GM12878 (cell line): ENCODE data around the gene GJC1. TPM values are rescaled to one million over a fixed set of nuclear protein-coding genes. Genes with fewer than 3 reads are reported as not detected.

Experiments used
- ATAC-seq: fragments of 200-7000 bp; cut with Tn5 transposase; 3 replicates; pipeline ENCODE4 v1.9.1; 2020; ENCODE audit warnings: mild to moderate bottlenecking, moderate library complexity
- BruUV-seq: library from RNA; stranded (reverse); fragments of 400-500 nt; replicated peaks from 2 replicates; lab custom pipeline; 2021; lab: Mats Ljungman, UMichigan
- CTCF ChIA-PET: fragments of 300-600 bp; sonication (Branson Sonifier 250); formaldehyde crosslinking; extraction: SDS; loops from one replicate; lab custom pipeline; 2021; ENCODE audit warnings: inconsistent platforms; lab: Yijun Ruan, JAX
- POLR2A ChIA-PET: fragments of 350-600 bp; formaldehyde crosslinking; extraction: SDS; loops from one replicate; lab custom pipeline; 2021; ENCODE audit warnings: inconsistent platforms; lab: Charles Lee
- RAD21 ChIA-PET: fragments of 300-600 bp; sonication (Branson Sonifier 250); formaldehyde crosslinking; loops from one replicate; lab custom pipeline; 2023; ENCODE audit warnings: antibody characterized with exemption; ENCODE audit not compliant: unreplicated experiment; lab: Charles Lee
- SMC1A ChIA-PET: fragments of 300-600 bp; sonication (Branson Sonifier 250); formaldehyde crosslinking; loops from one replicate; lab custom pipeline; 2023; ENCODE audit not compliant: unreplicated experiment, uncharacterized antibody; lab: Charles Lee
- DNase-seq: peaks from one replicate; pipeline ENCODE4 v3.0.0-alpha.2; 2011; ENCODE audit warnings: low read depth, low spot score
- FAIRE-seq: peaks from 3 replicates; lab custom pipeline; 2011; peaks lifted over from hg19 to GRCh38; lab: Jason Lieb, UNC
- H2AFZ ChIP-seq: 2 replicates; pipeline ENCODE4 v1.6.0; 2011; ENCODE audit warnings: low read depth, low read length, control low read depth; ENCODE audit not compliant: control insufficient read depth
- H3K27ac ChIP-seq: 2 replicates; pipeline ENCODE4 v1.5.1; 2011; ENCODE audit warnings: control low read depth; ENCODE audit not compliant: control insufficient read depth, insufficient read depth
- H3K27me3 ChIP-seq, 2 experiments: replicated peaks in 1 of 2; 2 replicates each; pipeline versions ENCODE4 v1.6.0 to v1.6.1; 2011; ENCODE audit warnings: low read length in 1 of 2; ENCODE audit not compliant: control insufficient read depth in 2 of 2, insufficient read depth in 2 of 2
- H3K36me3 ChIP-seq, 2 experiments: 2 replicates each; pipeline ENCODE4 v1.5.1; 2011; ENCODE audit warnings: low read length in 1 of 2; ENCODE audit not compliant: control insufficient read depth in 2 of 2, insufficient read depth in 2 of 2
- H3K4me1 ChIP-seq: 2 replicates; pipeline ENCODE4 v1.6.1; 2011; ENCODE audit warnings: mild to moderate bottlenecking, low read length, moderate library complexity, mixed read lengths; ENCODE audit not compliant: control insufficient read depth, insufficient read depth
- H3K4me2 ChIP-seq: 2 replicates; pipeline ENCODE4 v1.6.0; 2011; ENCODE audit warnings: control low read depth; ENCODE audit not compliant: control insufficient read depth, insufficient read depth
- H3K4me3 ChIP-seq: fragments of 200-600 bp; sonication (generic); 2 replicates; pipeline ENCODE4 v1.5.1; 2016
- H3K79me2 ChIP-seq: 2 replicates; pipeline ENCODE4 v1.6.0; 2011; ENCODE audit warnings: low read length; ENCODE audit not compliant: control insufficient read depth, insufficient read depth
- H3K9ac ChIP-seq: 2 replicates; pipeline ENCODE4 v1.8.0; 2011; ENCODE audit warnings: low read length, control low read depth, mixed read lengths; ENCODE audit not compliant: control insufficient read depth, insufficient read depth
- H3K9me3 ChIP-seq: replicated peaks from 3 replicates; pipeline ENCODE4 v1.5.1; 2011; ENCODE audit warnings: mild to moderate bottlenecking, low read length; ENCODE audit not compliant: control insufficient read depth, insufficient read depth
- H4K20me1 ChIP-seq: 2 replicates; pipeline ENCODE4 v1.6.0; 2011; ENCODE audit not compliant: control insufficient read depth, insufficient read depth
- CEBPZ ChIP-seq: fragments of 150-350 bp; IDR thresholded peaks from 2 replicates; pipeline ENCODE4 v1.6.1; 2016; ENCODE audit warnings: low read depth, low read length
- ELK1 ChIP-seq: IDR thresholded peaks from 2 replicates; pipeline ENCODE4 v1.6.1; 2012; ENCODE audit warnings: low read depth, low read length, improper control_type of control experiment
- GABPA ChIP-seq: IDR thresholded peaks from 2 replicates; pipeline ENCODE4 v1.6.1; 2014; ENCODE audit warnings: antibody characterized with exemption, low read depth, mild to moderate bottlenecking, inconsistent platforms
- IRF5 ChIP-seq: fragments of 450-650 bp; IDR thresholded peaks from 2 replicates; pipeline ENCODE4 v1.6.1; 2017; ENCODE audit warnings: borderline replicate concordance
- YY1 ChIP-seq: IDR thresholded peaks from 2 replicates; pipeline ENCODE4 v1.6.1; 2011; ENCODE audit warnings: low read depth, mild to moderate bottlenecking, low read length
- ZBTB11 ChIP-seq: fragments of 450-650 bp; formaldehyde crosslinking; IDR thresholded peaks from 2 replicates; pipeline ENCODE4 v1.5.0; 2022; ENCODE audit warnings: mild to moderate bottlenecking, missing genetic modification characterization
- WGBS: methylation state at CpG from one replicate; pipeline ENCODE4 v1.1.6; 2016; ENCODE audit warnings: low lambda C conversion rate; ENCODE audit not compliant: insufficient replicate concordance, insufficient coverage; ENCODE audit errors: missing lambda C conversion rate; 5-methylcytosine and 5-hydroxymethylcytosine counted together
- in situ Hi-C: fragments of 300-500 bp; cut with MboI; formaldehyde crosslinking; loops from 9 replicates; pipeline ENCODE4 v1.14.3; 2018; ENCODE audit warnings: mixed read lengths
- intact Hi-C: fragments of 100-400 bp; cut with micrococcal nuclease; formaldehyde crosslinking; loops from one replicate; pipeline ENCODE4 v1.14.2; 2022; ENCODE audit not compliant: unreplicated experiment
- polyA plus RNA-seq, 11 experiments: library from polyadenylated mRNA; depleted of rRNA in 4 of 11; unstranded in 6 of 11; stranded (reverse) in 5 of 11; fragments of >200 nt; fragmentation: Nextera tagmentation in 4 of 11; fragmentation: Illumina TruSeq in 1 of 11; extraction: Ambion mirVana in 4 of 11; extraction: Trizol in 1 of 11; gene quantifications; 1 replicate in 1 of 11; 2 replicates in 10 of 11; pipeline versions ENCODE4 v1.2.1 to v1.2.3, GENCODE V29; 2011 to 2016; ENCODE audit warnings: inconsistent platforms in 2 of 11, missing spikeins in 2 of 11, low read depth in 1 of 11
- total RNA-seq, 4 experiments: library from RNA; depleted of rRNA in 3 of 4; stranded (reverse); fragments of >200 nt in 3 of 4; fragmentation: Illumina TruSeq in 1 of 4; extraction: Trizol in 1 of 4; gene quantifications; 2 replicates each; pipeline versions ENCODE4 v1.2.1 to v1.2.3, GENCODE V29; 2013 to 2021

The GJC1 gene
- total and polyA plus RNA-seq, 10 of the 15 experiments (the other 5 are each of a cell fraction or from before 2014, with no cell fraction given) = 0.37 to 3.4 (median 0.90) TPM

- no peak for TF ChIP-seq CEBPZ
These were observed 49.9 kb downstream of the GJC1 start (continued) for GRCh38 chr17:44780161-44780560.

- 9% methylated on average over 34 of the region's 36 CpGs for WGBS
- in situ Hi-C loops = loop anchor here (5.0 to 10.0 kb wide), 2 partner anchors 88 to 345 kb away; no protein-coding TSS in a partner anchor
- Histone ChIP-seq H3K79me2 (no peaks in the 10 kb centered on the region), H3K9me3 (no peaks in the 10 kb centered on the region), H3K36me3 (no peaks in the 10 kb centered on the region), H3K4me1 (peaks cover 6% of the 10 kb centered on the region; the same call in 1 of the 2 replicates), H3K27ac (no peak overlapping the region), H2AFZ (peak overlapping the region; percentile 89), H4K20me1 (no peaks in the 10 kb centered on the region; the same call in 1 of the 2 replicates), H3K27me3 (no peaks in the 10 kb centered on the region; a peak in 1 of 4 replicates), H3K9ac (no peak overlapping the region), H3K4me2 (peak overlapping the region; percentile 89), H3K4me3 (no peak overlapping the region)
- ChIA-PET SMC1A (interaction anchor here (0.7 to 1.2 kb wide), 5 partner anchors 48 to 162 kb away, joined by 3 to 4 read pairs (median 3); partner anchors contain the start of gene EFTUD2), RAD21 (interaction anchor here (0.8 to 3.3 kb wide), 8 partner anchors 49 to 418 kb away, joined by 3 to 13 read pairs (median 4); no protein-coding TSS in a partner anchor), CTCF (interaction anchor here (0.6 to 12.1 kb wide), 20 partner anchors 8 to 419 kb away, joined by 3 to 175 read pairs (median 4); partner anchors contain the start of genes ACBD4 and HEXIM2), POLR2A (interaction anchor here (0.5 kb wide), 1 partner anchor 278 kb away, joined by 3 read pairs; no protein-coding TSS in a partner anchor)
- peak; percentile 92 for FAIRE-seq
- peak; percentile 17 for DNase-seq
- peak; percentile 48 for ATAC-seq
- intact Hi-C loops = loop anchor here (5.0 to 10.0 kb wide), 2 partner anchors 243 to 245 kb away; no protein-coding TSS in a partner anchor
- BruUV-seq = no TSS peak
- TF ChIP-seq GABPA = no peak
- TF ChIP-seq ZBTB11 (CRISPR knock-in tag) = no peak
- TF ChIP-seq IRF5 = no peak
- TF ChIP-seq ELK1 = peak; percentile 5; the same call in 1 of the 2 replicates
- peak; percentile 74 for TF ChIP-seq YY1
These were observed 50.7 kb downstream of the GJC1 start for GRCh38 chr17:44779211-44780025.
